ENCODE measurements around the gene PYGB.

- peak in 4 of 7 experiments; percentile 30 to 55 (median 52) for TF ChIP-seq CTCF (IDR thresholded peaks at IDR 0.05)
- peak in 2 of 3 donors; percentile 12 to 44 for TF ChIP-seq POLR2A (IDR thresholded peaks at IDR 0.05)
Observed at GRCh38 chr20:25310268-25310920, 62.5 kb downstream of the PYGB start.

All from body of pancreas (tissue), 4 donors.